ENCODE data around the gene CFAP46.

CFAP46 gene

DNA sequence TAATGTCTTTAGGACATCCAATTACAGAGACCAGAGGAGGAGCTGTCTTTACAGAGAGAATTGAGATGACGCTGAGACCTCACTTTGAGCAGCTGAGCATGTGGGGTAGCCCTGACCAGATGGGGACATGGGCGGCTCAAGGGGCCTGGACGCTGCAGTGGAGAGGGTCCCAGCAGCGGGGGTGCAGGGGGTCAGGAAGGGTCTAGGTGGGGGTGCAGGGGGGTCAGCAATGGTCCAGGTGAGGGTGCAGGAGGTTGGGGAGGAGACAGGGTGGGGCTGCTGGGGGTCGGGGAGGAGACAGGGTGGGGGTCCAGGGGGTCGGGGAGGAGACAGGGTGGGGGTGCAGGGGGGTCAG, 43.2 kb upstream of the CFAP46 start:
- TF ChIP-seq EZH2phosphoT487 (IDR thresholded peaks at IDR 0.05; ENCODE audit: borderline replicate concordance): no peak
- TF ChIP-seq, protein P1, sequence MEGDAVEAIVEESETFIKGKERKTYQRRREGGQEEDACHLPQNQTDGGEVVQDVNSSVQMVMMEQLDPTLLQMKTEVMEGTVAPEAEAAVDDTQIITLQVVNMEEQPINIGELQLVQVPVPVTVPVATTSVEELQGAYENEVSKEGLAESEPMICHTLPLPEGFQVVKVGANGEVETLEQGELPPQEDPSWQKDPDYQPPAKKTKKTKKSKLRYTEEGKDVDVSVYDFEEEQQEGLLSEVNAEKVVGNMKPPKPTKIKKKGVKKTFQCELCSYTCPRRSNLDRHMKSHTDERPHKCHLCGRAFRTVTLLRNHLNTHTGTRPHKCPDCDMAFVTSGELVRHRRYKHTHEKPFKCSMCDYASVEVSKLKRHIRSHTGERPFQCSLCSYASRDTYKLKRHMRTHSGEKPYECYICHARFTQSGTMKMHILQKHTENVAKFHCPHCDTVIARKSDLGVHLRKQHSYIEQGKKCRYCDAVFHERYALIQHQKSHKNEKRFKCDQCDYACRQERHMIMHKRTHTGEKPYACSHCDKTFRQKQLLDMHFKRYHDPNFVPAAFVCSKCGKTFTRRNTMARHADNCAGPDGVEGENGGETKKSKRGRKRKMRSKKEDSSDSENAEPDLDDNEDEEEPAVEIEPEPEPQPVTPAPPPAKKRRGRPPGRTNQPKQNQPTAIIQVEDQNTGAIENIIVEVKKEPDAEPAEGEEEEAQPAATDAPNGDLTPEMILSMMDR (conservative IDR thresholded peaks at IDR 0.05; ENCODE audit: low read length): no peak
- Histone ChIP-seq H3K27me3 (ENCODE audit: insufficient read depth, low read length, poor library complexity, severe bottlenecking) (no peaks in the 10 kb centered on the region), H3F3A (ENCODE audit: low read depth) (no peaks in the 10 kb centered on the region), H3K4me2 (ENCODE audit: low read depth, low read length, poor library complexity, severe bottlenecking) (no peak overlapping the region), H4K20me1 (ENCODE audit: insufficient read depth, low read length, poor library complexity, severe bottlenecking) (no peaks in the 10 kb centered on the region), H2AFZ (ENCODE audit: low read length) (no peak overlapping the region), H3K36me3 (ENCODE audit: insufficient read depth, low read length) (no peaks in the 10 kb centered on the region), H3K79me2 (ENCODE audit: insufficient read depth, low read length) (no peaks in the 10 kb centered on the region), H3K4me3 (ENCODE audit: low read length, poor library complexity, severe bottlenecking) (no peak overlapping the region), H3K9me3 (ENCODE audit: insufficient read depth, low read depth, low read length) (peaks cover 3% of the 10 kb centered on the region; the same call in 1 of the 2 replicates), H3K9ac (ENCODE audit: low read depth, low read length, poor library complexity, severe bottlenecking) (no peak overlapping the region), H3K9me2 (replicated peaks; ENCODE audit: low read depth, low read length) (no peaks in the 10 kb centered on the region), H3K4me1 (ENCODE audit: insufficient read depth, low read length, poor library complexity, severe bottlenecking) (no peaks in the 10 kb centered on the region)

DNA sequence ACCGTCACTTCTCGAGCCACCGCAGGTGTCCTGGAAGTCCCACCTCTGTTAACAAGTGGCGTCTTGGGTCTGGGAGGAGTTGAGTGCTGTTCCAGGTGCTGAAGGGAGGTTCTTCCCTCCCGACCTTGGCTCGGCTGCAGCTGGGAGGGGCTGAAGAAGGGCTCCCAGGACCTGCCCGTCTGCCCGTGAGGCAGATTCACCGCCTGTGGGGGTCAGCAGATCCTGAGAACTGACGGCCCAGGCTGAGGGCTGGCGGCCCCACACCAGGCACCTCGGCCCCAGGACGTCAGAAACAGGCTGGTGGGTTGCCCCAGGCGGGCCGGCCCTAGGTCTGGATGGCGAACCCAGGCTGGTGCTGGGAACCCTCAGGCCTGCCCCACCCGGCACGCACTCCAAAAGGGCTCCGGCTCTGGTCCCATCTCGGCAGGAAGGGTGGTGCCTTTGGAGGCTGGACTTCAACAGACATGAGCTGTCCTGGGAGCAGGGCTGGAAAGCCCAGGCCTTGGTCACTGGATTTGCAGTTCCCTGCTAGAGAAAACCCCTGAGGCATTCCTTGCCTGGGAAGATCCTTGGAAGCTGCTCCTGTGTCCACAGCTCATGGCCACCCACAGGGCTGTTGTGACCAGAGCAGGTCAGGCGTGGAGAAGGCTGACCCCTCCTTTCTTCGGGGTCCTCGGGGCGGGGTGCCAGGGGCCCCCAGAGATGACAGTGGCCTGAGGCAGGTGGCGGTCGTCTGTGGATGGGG, 42.6 kb upstream of the CFAP46 start:
- H3K9me3 ChIP-seq (ENCODE audit: insufficient read depth, low read depth, low read length): peaks cover 3% of the 10 kb centered on the region; the same call in 1 of the 2 replicates
- no peaks in the 10 kb centered on the region for H3F3A ChIP-seq (ENCODE audit: low read depth)
- no peaks in the 10 kb centered on the region for H3K9me2 ChIP-seq (replicated peaks; ENCODE audit: low read depth, low read length)
- H2AFZ ChIP-seq (ENCODE audit: low read length): no peak overlapping the region
- H3K36me3 ChIP-seq (ENCODE audit: insufficient read depth, low read length): no peaks in the 10 kb centered on the region
- H3K4me2 ChIP-seq (ENCODE audit: low read depth, low read length, poor library complexity, severe bottlenecking): no peak overlapping the region
- TF ChIP-seq, protein P1 (conservative IDR thresholded peaks at IDR 0.05; ENCODE audit: low read length): no peak
- no peak for TF ChIP-seq EZH2phosphoT487 (IDR thresholded peaks at IDR 0.05; ENCODE audit: borderline replicate concordance)
- no peaks in the 10 kb centered on the region for H3K79me2 ChIP-seq (ENCODE audit: insufficient read depth, low read length)
- H3K4me1 ChIP-seq (ENCODE audit: insufficient read depth, low read length, poor library complexity, severe bottlenecking): no peaks in the 10 kb centered on the region
- no peak overlapping the region for H3K4me3 ChIP-seq (ENCODE audit: low read length, poor library complexity, severe bottlenecking)
- H4K20me1 ChIP-seq (ENCODE audit: insufficient read depth, low read length, poor library complexity, severe bottlenecking): no peaks in the 10 kb centered on the region
- H3K27me3 ChIP-seq (ENCODE audit: insufficient read depth, low read length, poor library complexity, severe bottlenecking): no peaks in the 10 kb centered on the region
- no peak overlapping the region for H3K9ac ChIP-seq (ENCODE audit: low read depth, low read length, poor library complexity, severe bottlenecking)

DNA sequence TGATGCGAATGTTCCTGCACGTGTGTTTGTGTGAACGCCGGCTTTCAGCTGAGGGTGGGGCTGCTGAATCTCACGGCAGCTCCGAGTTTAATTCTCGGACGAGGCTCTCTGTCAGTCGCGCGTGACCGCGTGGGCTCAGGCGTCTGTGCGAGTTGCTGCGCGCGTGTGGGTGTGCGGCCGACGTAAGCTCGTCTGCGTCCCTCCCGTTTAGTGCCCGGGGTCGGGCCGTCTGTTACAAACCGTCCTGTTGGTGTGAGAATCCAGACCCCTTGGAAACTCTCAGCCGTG, 41.6 kb upstream of the CFAP46 start:
- no peak for TF ChIP-seq EZH2phosphoT487 (IDR thresholded peaks at IDR 0.05; ENCODE audit: borderline replicate concordance)
- TF ChIP-seq, protein P1 (conservative IDR thresholded peaks at IDR 0.05; ENCODE audit: low read length): no peak
- peaks cover 3% of the 10 kb centered on the region; the same call in 1 of the 2 replicates for H3K9me3 ChIP-seq (ENCODE audit: insufficient read depth, low read depth, low read length)
- H3K9me2 ChIP-seq (replicated peaks; ENCODE audit: low read depth, low read length): no peaks in the 10 kb centered on the region
- no peak overlapping the region for H2AFZ ChIP-seq (ENCODE audit: low read length)
- H3K36me3 ChIP-seq (ENCODE audit: insufficient read depth, low read length): no peaks in the 10 kb centered on the region
- H3K4me1 ChIP-seq (ENCODE audit: insufficient read depth, low read length, poor library complexity, severe bottlenecking): no peaks in the 10 kb centered on the region
- no peak overlapping the region for H3K9ac ChIP-seq (ENCODE audit: low read depth, low read length, poor library complexity, severe bottlenecking)
- no peaks in the 10 kb centered on the region for H4K20me1 ChIP-seq (ENCODE audit: insufficient read depth, low read length, poor library complexity, severe bottlenecking)
- H3K79me2 ChIP-seq (ENCODE audit: insufficient read depth, low read length): no peaks in the 10 kb centered on the region
- H3K4me3 ChIP-seq (ENCODE audit: low read length, poor library complexity, severe bottlenecking): no peak overlapping the region
- H3K27me3 ChIP-seq (ENCODE audit: insufficient read depth, low read length, poor library complexity, severe bottlenecking): no peaks in the 10 kb centered on the region
- H3K4me2 ChIP-seq (ENCODE audit: low read depth, low read length, poor library complexity, severe bottlenecking): no peak overlapping the region
- H3F3A ChIP-seq (ENCODE audit: low read depth): no peaks in the 10 kb centered on the region
